IMR-90 (cell line): Measurements from ENCODE around the gene PDIA2.

ENCODE experiments used
- CEBPB ChIP-seq: IDR thresholded peaks from 2 replicates; pipeline ENCODE4 v1.6.1; 2012; ENCODE audit warnings: low read depth, low read length, improper control_type of control experiment
- FOS ChIP-seq: fragments of 150-350 bp; IDR thresholded peaks from 2 replicates; pipeline ENCODE4 v1.6.1; 2016; ENCODE audit warnings: low read depth, low read length
- MAZ ChIP-seq: IDR thresholded peaks from 2 replicates; pipeline ENCODE4 v1.6.1; 2012; ENCODE audit warnings: low read depth, mild to moderate bottlenecking, low read length, improper control_type of control experiment, moderate library complexity, borderline replicate concordance
- NFE2L2 ChIP-seq: fragments of 150-350 bp; IDR thresholded peaks from 2 replicates; pipeline ENCODE4 v1.6.1; 2016; ENCODE audit warnings: low read depth, mild to moderate bottlenecking, low read length
- POLR2A ChIP-seq: IDR thresholded peaks from 2 replicates; pipeline ENCODE4 v1.6.1; 2012; ENCODE audit warnings: mild to moderate bottlenecking, low read depth, low read length
- RFX5 ChIP-seq: IDR thresholded peaks from 2 replicates; pipeline ENCODE4 v1.8.0; 2012; ENCODE audit warnings: low read depth, mild to moderate bottlenecking, low read length, moderate library complexity
- TF ChIP-seq, protein P1 (sequence below): conservative IDR thresholded peaks from 2 replicates; pipeline ENCODE4 v1.5.1; 2012; ENCODE audit warnings: mild to moderate bottlenecking, low read depth, low read length, improper control_type of control experiment

DNA sequence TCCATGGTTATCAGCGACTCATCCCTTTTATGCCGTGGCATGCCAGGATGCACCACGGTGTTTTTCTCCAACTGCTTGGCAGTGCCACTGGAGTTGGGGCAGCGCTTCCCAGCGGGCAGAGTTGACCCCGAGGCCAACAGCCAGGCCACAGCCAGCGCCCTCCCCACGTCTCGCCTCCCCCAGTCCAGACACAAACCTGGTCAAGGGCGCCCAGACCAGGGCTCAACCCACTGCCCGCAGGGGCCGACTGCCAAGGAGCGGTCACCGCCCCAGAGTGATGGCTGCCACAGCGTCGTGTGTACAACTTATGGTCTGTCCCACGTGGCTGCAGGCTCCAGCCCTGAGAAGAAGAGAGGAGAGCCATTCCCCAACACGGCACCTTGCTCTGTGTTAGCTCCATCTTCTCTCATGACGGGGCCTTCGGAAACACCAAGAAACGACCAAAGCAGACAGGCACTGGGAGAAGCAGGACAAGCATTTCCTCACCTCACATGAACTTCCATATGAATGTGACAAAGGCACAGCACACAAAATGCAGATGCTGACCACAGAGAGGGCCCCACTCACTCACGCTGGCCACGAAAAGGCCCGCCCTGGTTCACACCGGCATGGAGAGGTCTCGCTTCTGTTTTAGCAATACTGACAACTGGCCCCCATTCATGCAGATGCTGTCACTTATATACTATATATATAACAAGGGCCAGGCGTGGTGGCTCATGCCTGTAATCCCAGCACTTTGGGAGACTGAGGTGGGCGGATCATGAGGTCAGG lies 42.6 kb downstream of the PDIA2 start:
- TF ChIP-seq POLR2A (no peak), MAZ (no peak), RFX5 (no peak), CEBPB (no peak), FOS (no peak), NFE2L2 (no peak)
- TF ChIP-seq, protein P1, sequence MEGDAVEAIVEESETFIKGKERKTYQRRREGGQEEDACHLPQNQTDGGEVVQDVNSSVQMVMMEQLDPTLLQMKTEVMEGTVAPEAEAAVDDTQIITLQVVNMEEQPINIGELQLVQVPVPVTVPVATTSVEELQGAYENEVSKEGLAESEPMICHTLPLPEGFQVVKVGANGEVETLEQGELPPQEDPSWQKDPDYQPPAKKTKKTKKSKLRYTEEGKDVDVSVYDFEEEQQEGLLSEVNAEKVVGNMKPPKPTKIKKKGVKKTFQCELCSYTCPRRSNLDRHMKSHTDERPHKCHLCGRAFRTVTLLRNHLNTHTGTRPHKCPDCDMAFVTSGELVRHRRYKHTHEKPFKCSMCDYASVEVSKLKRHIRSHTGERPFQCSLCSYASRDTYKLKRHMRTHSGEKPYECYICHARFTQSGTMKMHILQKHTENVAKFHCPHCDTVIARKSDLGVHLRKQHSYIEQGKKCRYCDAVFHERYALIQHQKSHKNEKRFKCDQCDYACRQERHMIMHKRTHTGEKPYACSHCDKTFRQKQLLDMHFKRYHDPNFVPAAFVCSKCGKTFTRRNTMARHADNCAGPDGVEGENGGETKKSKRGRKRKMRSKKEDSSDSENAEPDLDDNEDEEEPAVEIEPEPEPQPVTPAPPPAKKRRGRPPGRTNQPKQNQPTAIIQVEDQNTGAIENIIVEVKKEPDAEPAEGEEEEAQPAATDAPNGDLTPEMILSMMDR = no peak
